Measurements from ENCODE around the gene TTC7B. TPM values are rescaled to one million over a fixed set of nuclear protein-coding genes. Genes with fewer than 3 reads are reported as not detected.

The TTC7B gene
- polyA plus RNA-seq, 1 donor from 2014 or later: 0.89 TPM

GRCh38 chr14:90669731-90670130 lies 146.5 kb downstream of the TTC7B start:
- no peak overlapping the region for H3K4me3 Mint-ChIP-seq
- H3K36me3 Mint-ChIP-seq: peaks cover 1% of the 10 kb centered on the region
- H3K9me3 Mint-ChIP-seq: peaks cover 1 to 9% (median 4%) of the 10 kb centered on the region in 3 donors
- no peaks in the 10 kb centered on the region for H3K27me3 Mint-ChIP-seq
- H3K27ac Mint-ChIP-seq: no peak overlapping the region
- peaks cover 7 to 18% (median 14%) of the 10 kb centered on the region in 3 donors for H3K4me1 Mint-ChIP-seq

GRCh38 chr14:90666571-90666970 lies 149.7 kb downstream of the TTC7B start:
- no peaks in the 10 kb centered on the region for H3K27me3 Mint-ChIP-seq
- no peaks in the 10 kb centered on the region for H3K36me3 Mint-ChIP-seq
- H3K4me1 Mint-ChIP-seq: peaks cover 2 to 12% (median 8%) of the 10 kb centered on the region in 3 donors
- H3K9me3 Mint-ChIP-seq: peaks cover 1 to 9% (median 4%) of the 10 kb centered on the region in 3 donors
- H3K27ac Mint-ChIP-seq: no peak overlapping the region
- no peak overlapping the region for H3K4me3 Mint-ChIP-seq

DNA sequence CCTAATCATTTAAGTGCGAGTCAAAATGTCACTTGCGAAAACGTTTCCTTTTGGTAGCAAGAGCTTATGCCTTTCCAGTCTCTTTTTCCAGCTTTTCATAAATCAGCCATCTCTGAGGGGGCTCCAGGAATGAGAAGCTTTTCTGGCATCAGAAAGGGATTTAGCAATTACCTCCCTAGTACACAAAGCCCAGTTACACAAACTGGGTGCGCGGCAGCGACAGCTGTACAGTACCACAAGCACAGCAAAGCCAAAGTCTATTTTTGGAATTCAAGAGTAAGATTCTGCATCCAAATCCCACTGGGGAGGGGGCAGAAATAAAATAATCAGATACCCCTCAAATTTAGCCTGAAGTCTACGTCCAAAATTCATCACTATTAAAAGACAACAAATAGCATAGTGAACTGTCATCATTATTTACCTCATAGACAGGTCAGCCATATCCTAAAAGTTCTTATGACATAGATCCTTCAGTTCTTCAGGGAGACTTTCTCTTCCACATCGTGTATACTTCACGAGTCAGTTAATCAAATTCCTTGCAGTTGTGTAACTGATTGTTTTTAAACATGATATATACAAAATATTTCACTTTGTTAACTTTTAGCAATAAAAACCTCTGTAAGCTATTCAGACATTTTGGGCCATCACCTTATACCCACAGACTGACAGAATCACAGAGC lies 150.8 kb downstream of the TTC7B start:
- no peak overlapping the region for H3K4me3 Mint-ChIP-seq
- peaks cover 2 to 9% (median 4%) of the 10 kb centered on the region in 3 donors for H3K9me3 Mint-ChIP-seq
- no peaks in the 10 kb centered on the region for H3K36me3 Mint-ChIP-seq
- no peak overlapping the region for H3K27ac Mint-ChIP-seq
- peaks cover 0 to 2% (median 0%) of the 10 kb centered on the region in 3 donors for H3K4me1 Mint-ChIP-seq
- no peaks in the 10 kb centered on the region for H3K27me3 Mint-ChIP-seq

GRCh38 chr14:90664911-90665310 lies 151.3 kb downstream of the TTC7B start:
- Mint-ChIP-seq H3K4me3 (no peak overlapping the region), H3K9me3 (peaks cover 3 to 7% (median 4%) of the 10 kb centered on the region in 3 donors), H3K4me1 (no peaks in the 10 kb centered on the region), H3K27me3 (no peaks in the 10 kb centered on the region), H3K27ac (no peak overlapping the region), H3K36me3 (no peaks in the 10 kb centered on the region)

GRCh38 chr14:90663680-90664079 lies 152.6 kb downstream of the TTC7B start:
- H3K27ac Mint-ChIP-seq: no peak overlapping the region
- H3K27me3 Mint-ChIP-seq: no peaks in the 10 kb centered on the region
- H3K4me3 Mint-ChIP-seq: no peak overlapping the region
- H3K36me3 Mint-ChIP-seq: peaks cover 2% of the 10 kb centered on the region
- peaks cover 0 to 2% (median 0%) of the 10 kb centered on the region in 3 donors for H3K4me1 Mint-ChIP-seq
- peaks cover 2 to 4% (median 2%) of the 10 kb centered on the region in 3 donors for H3K9me3 Mint-ChIP-seq

DNA sequence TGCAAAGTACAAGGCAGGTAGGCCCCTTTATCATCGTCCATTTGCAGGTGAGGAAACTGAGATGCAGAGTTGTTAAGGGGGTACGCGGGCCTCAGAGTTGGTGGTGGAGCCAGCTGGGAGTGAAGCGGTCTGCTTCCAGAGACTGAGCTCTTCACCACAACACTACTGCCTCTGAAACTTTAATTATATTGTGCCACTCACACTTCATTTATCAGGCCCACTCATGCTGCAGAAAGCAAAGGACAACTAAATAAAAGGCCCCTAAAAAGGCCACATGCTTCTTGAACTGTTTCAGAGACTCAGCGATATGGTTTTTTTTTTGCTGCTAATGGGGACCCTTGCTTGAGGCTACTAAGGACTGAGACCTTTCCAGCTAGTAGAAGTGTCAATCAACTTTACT lies 153.1 kb downstream of the TTC7B start:
- Mint-ChIP-seq H3K27ac (no peak overlapping the region), H3K9me3 (peaks cover 0 to 2% (median 0%) of the 10 kb centered on the region in 3 donors), H3K4me1 (peaks cover 0 to 4% (median 0%) of the 10 kb centered on the region in 3 donors), H3K27me3 (no peaks in the 10 kb centered on the region), H3K36me3 (peaks cover 2% of the 10 kb centered on the region), H3K4me3 (no peak overlapping the region)

- Mint-ChIP-seq H3K27ac (no peak overlapping the region), H3K36me3 (peaks cover 2% of the 10 kb centered on the region), H3K27me3 (no peaks in the 10 kb centered on the region), H3K9me3 (peaks cover 0 to 2% (median 0%) of the 10 kb centered on the region in 3 donors), H3K4me3 (no peak overlapping the region), H3K4me1 (peaks cover 0 to 4% (median 0%) of the 10 kb centered on the region in 3 donors)
Observed at GRCh38 chr14:90661866-90662265, 154.4 kb downstream of the TTC7B start.

DNA sequence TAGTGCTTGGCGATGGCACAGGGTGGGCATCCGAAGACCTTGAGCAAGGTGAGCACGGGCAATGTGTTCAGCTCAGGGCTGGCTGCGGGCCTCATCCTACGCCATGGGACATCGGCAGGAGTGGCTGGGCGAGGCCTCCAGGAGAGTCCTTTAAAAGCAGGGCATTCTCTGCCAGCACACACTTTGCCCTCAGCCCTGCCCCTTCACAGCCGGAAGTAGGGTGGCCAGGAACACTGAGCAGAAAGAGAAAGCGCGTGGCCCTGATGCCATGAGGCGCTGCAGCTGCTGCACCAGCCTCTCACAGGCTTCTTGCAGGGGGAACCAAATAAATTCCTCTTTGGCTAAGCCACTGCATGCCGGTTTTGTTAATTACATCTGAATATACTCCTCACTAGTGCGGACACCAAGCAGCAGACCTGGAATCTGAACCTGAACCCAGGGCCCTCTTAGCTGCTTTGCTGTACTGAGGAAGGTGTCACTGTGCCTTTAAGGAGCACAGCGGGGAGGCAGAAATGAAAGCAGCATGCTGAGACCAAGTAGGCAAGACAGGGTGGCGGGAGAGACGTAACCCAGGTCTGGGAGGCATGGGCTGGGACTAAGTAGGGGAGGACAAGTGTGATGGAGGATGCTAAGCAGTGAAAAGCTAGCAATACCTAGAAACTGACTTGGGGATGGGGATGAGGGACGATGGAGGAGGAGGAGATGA lies 155.2 kb downstream of the TTC7B start:
- H3K27me3 Mint-ChIP-seq: no peaks in the 10 kb centered on the region
- H3K27ac Mint-ChIP-seq: no peak overlapping the region
- H3K36me3 Mint-ChIP-seq: peaks cover 2% of the 10 kb centered on the region
- H3K4me3 Mint-ChIP-seq: no peak overlapping the region
- H3K9me3 Mint-ChIP-seq: peaks cover 0 to 2% (median 0%) of the 10 kb centered on the region in 3 donors
- H3K4me1 Mint-ChIP-seq: peaks cover 0 to 4% (median 0%) of the 10 kb centered on the region in 3 donors

DNA sequence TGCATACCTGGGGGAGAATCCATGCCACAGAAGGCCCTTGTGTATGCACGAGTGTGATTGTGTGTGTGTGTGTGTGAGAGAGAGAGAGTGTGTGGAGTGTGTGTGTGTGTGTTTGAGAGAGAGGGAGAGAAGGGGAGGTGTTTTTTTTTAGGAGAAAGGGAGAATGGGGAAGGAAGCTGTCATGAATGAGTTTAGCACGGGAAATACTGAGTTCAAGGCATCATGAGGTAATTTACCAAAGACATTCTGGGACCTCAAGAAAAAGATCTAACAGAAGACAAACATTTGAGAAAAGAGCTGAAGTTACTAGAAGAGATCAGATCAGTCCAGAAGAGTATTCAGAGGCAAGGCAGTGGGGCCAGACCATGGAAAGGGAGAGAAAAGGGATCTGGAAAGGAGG lies 157.1 kb downstream of the TTC7B start:
- H3K4me3 Mint-ChIP-seq: no peak overlapping the region
- peaks cover 0 to 2% (median 0%) of the 10 kb centered on the region in 3 donors for H3K9me3 Mint-ChIP-seq

DNA sequence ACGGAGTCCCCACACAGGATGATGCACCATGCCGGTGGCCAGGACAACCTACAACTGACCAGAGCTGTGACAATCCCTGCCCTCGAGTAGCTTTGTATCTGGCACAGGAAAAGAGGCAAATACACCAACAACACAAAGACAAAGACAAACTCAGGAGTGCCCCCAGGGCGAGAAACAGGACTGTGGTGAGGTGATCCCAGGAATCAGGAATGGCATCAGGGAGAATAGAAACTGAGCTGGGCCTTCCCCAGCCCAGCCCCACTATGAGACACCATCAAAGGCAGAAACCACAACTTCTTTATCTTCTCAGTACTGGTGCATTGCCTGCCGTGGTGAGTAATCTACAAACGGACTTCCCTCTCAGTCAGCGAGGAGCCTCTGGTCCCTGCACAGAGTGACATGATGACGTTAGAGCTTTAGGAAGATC lies 157.7 kb downstream of the TTC7B start:
- no peak overlapping the region for H3K4me3 Mint-ChIP-seq
- H3K27ac Mint-ChIP-seq: peak overlapping the region in 2 of 3 donors; percentile 24 to 41
- no peaks in the 10 kb centered on the region for H3K27me3 Mint-ChIP-seq
- H3K36me3 Mint-ChIP-seq: peaks cover 2% of the 10 kb centered on the region
- peaks cover 0 to 2% (median 0%) of the 10 kb centered on the region in 3 donors for H3K9me3 Mint-ChIP-seq
- peaks cover 0 to 4% (median 0%) of the 10 kb centered on the region in 3 donors for H3K4me1 Mint-ChIP-seq

More for the DNA sequence above, 157.1 kb downstream of the TTC7B start:
- Mint-ChIP-seq H3K4me1 (peaks cover 0 to 4% (median 0%) of the 10 kb centered on the region in 3 donors), H3K36me3 (peaks cover 2% of the 10 kb centered on the region), H3K27ac (peak overlapping the region in 1 of 3 donors; percentile 24), H3K27me3 (no peaks in the 10 kb centered on the region)

DNA sequence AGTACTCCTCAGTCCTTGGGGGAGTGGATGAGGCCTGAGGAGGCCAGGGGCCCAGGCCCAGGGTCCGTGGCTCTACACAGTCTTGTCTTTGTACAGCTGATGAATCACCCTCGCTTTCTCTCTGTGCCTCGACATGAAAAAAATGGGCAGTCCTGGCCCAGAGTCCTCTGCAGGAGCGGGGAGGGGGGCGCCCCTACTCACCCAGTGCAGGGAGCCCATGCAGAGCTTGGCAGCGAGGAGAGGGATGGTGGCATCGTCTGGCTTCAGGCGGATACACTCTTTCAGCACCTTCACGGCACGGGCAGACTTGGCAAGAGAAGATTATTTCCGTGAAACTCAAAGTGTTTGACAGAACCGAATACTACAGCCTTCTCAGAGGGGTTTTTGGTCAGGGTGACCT lies 159.3 kb downstream of the TTC7B start:
- Mint-ChIP-seq H3K9me3 (peaks cover 0 to 2% (median 0%) of the 10 kb centered on the region in 3 donors), H3K4me1 (peaks cover 0 to 4% (median 0%) of the 10 kb centered on the region in 3 donors), H3K27ac (no peak overlapping the region), H3K27me3 (no peaks in the 10 kb centered on the region), H3K36me3 (peaks cover 2% of the 10 kb centered on the region), H3K4me3 (no peak overlapping the region)

- H3K36me3 Mint-ChIP-seq: peaks cover 2% of the 10 kb centered on the region
- H3K9me3 Mint-ChIP-seq: peaks cover 0 to 2% (median 0%) of the 10 kb centered on the region in 3 donors
- no peak overlapping the region for H3K27ac Mint-ChIP-seq
- no peak overlapping the region for H3K4me3 Mint-ChIP-seq
- peaks cover 0 to 4% (median 0%) of the 10 kb centered on the region in 3 donors for H3K4me1 Mint-ChIP-seq
- H3K27me3 Mint-ChIP-seq: no peaks in the 10 kb centered on the region
Observed at GRCh38 chr14:90655829-90656228, 160.4 kb downstream of the TTC7B start.

DNA sequence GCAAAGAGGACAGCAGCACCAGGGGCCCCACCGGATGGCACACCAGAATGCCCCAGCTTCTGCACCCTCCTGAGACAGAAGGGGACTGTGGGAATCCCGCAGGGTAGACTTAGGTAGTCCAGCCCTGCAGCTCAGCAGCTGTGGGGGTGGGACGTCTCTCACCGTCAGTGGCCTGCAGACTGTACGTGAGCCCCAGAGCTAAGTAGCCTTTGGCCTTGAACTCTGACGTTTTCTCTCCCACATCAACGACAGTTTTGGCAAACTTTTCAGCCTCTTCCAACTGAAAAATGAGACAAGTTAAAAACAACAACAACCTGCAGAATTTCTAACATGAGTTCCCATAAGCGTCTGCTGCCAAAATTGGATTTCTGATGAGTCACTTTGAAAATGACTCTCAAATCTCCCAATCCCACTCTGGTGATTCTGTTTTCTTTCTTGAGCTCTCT lies 161.4 kb downstream of the TTC7B start:
- Mint-ChIP-seq H3K4me1 (peaks cover 0 to 4% (median 0%) of the 10 kb centered on the region in 3 donors), H3K4me3 (no peak overlapping the region), H3K27ac (no peak overlapping the region), H3K27me3 (peaks cover 3% of the 10 kb centered on the region), H3K36me3 (peaks cover 2% of the 10 kb centered on the region), H3K9me3 (no peaks in the 10 kb centered on the region)

DNA sequence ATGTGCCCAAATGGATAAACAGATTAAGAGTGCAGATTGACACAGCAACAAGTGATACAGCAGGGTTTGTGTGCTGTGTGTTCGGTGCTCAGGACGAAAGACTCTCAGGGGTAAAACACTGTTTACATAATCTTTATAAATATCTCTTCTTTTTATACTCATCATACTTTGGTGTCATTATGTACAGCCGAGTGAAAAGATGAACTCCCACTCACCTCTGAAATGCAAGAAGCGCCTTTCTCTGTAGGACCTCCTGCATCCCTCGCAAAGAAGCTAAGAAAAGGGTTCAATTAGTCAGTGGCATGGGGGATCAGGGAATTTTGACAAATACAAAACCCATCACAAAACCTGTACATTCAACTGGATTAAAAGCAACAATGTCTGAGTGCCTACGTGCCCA lies 163.6 kb downstream of the TTC7B start:
- Mint-ChIP-seq H3K9me3 (no peaks in the 10 kb centered on the region), H3K27ac (no peak overlapping the region), H3K36me3 (no peaks in the 10 kb centered on the region), H3K27me3 (peaks cover 3% of the 10 kb centered on the region), H3K4me1 (no peaks in the 10 kb centered on the region), H3K4me3 (no peak overlapping the region)

GRCh38 chr14:90651976-90652560 lies 164.2 kb downstream of the TTC7B start:
- no peaks in the 10 kb centered on the region for H3K36me3 Mint-ChIP-seq

More at GRCh38 chr14:90651976-90652560, 164.2 kb downstream of the TTC7B start:
- H3K27ac Mint-ChIP-seq: no peak overlapping the region
- H3K27me3 Mint-ChIP-seq: peaks cover 3% of the 10 kb centered on the region
- H3K9me3 Mint-ChIP-seq: no peaks in the 10 kb centered on the region
- no peak overlapping the region for H3K4me3 Mint-ChIP-seq
- H3K4me1 Mint-ChIP-seq: no peaks in the 10 kb centered on the region
